A673 (cell line): ENCODE measurements around the gene TET1. TPM values are rescaled to one million over a fixed set of nuclear protein-coding genes. Genes with fewer than 3 reads are reported as not detected.
"Not testable (repeated sequence)": the region's sequence is repeated elsewhere in the genome, so short reads cannot be mapped to it uniquely, and the experiment has no call there.

Experiments
- BruUV-seq: library from RNA; stranded (reverse); fragments of 400-500 nt; replicated peaks from 2 replicates; lab custom pipeline; 2021; lab: Mats Ljungman, UMichigan
- CTCF ChIA-PET: fragments of 300-600 bp; sonication (Branson Sonifier 250); formaldehyde crosslinking; loops from one replicate; lab custom pipeline; 2022; ENCODE audit warnings: antibody characterized with exemption; lab: Charles Lee
- POLR2A ChIA-PET: fragments of 300-600 bp; sonication (Branson Sonifier 250); formaldehyde crosslinking; loops from one replicate; lab custom pipeline; 2022; ENCODE audit warnings: antibody characterized with exemption; ENCODE audit not compliant: low non-redundant PET; lab: Charles Lee
- DNase-seq: peaks from one replicate; pipeline ENCODE4 v3.0.0-alpha.2; 2015; ENCODE audit warnings: low spot score
- H3K27ac ChIP-seq: fragments of 200-600 bp; sonication (generic); 2 replicates; pipeline ENCODE4 v1.5.1; 2016; ENCODE audit warnings: mixed run types, low read depth, mild to moderate bottlenecking, mixed read lengths, antibody characterized with exemption, low read length; ENCODE audit not compliant: poor library complexity, severe bottlenecking
- H3K27me3 ChIP-seq: fragments of 200-600 bp; sonication (generic); replicated peaks from 2 replicates; pipeline ENCODE4 v1.6.1; 2017; ENCODE audit warnings: mixed run types, low read depth, mild to moderate bottlenecking, mixed read lengths, antibody characterized with exemption, low read length; ENCODE audit not compliant: insufficient read depth, poor library complexity
- H3K36me3 ChIP-seq: fragments of 200-600 bp; sonication (generic); 2 replicates; pipeline ENCODE4 v1.6.1; 2016; ENCODE audit warnings: mixed run types, mild to moderate bottlenecking, mixed read lengths, antibody characterized with exemption, low read length; ENCODE audit not compliant: insufficient read depth, poor library complexity, severe bottlenecking
- H3K4me1 ChIP-seq: fragments of 200-600 bp; sonication (generic); 2 replicates; pipeline ENCODE4 v1.6.1; 2017; ENCODE audit warnings: mixed run types, mild to moderate bottlenecking, mixed read lengths, antibody characterized with exemption, low read length; ENCODE audit not compliant: insufficient read depth, poor library complexity, severe bottlenecking
- H3K4me3 ChIP-seq: fragments of 200-600 bp; sonication (generic); 2 replicates; pipeline ENCODE4 v1.5.1; 2016; ENCODE audit warnings: low read depth, mixed run types, mild to moderate bottlenecking, mixed read lengths, low read length; ENCODE audit not compliant: poor library complexity, severe bottlenecking
- H3K9me3 ChIP-seq: fragments of 200-600 bp; sonication (generic); 2 replicates; pipeline ENCODE4 v1.6.1; 2016; ENCODE audit warnings: mixed run types, low read depth, mild to moderate bottlenecking, mixed read lengths, antibody characterized with exemption, low read length; ENCODE audit not compliant: poor library complexity, severe bottlenecking
- EZH2 ChIP-seq: fragments of 200-600 bp; sonication (generic); IDR thresholded peaks from 2 replicates; pipeline ENCODE4 v1.6.1; 2017; ENCODE audit warnings: borderline replicate concordance, low read depth, mild to moderate bottlenecking, mixed read lengths, antibody characterized with exemption, low read length; ENCODE audit not compliant: poor library complexity, severe bottlenecking
- intact Hi-C: fragments of 100-400 bp; cut with micrococcal nuclease; formaldehyde crosslinking; loops from one replicate; pipeline ENCODE4 v1.10.0; 2022; ENCODE audit not compliant: unreplicated experiment
- total RNA-seq: library from RNA; stranded (reverse); gene quantifications from 2 replicates; pipeline ENCODE4 v1.2.3, GENCODE V29; 2021
- TF ChIP-seq, protein P1 (sequence below): fragments of 300-800, 200-600 bp; sonication (generic); conservative IDR thresholded peaks from 2 replicates; pipeline ENCODE4 v1.5.1; 2017; ENCODE audit warnings: low read depth, mild to moderate bottlenecking, antibody characterized with exemption, low read length, moderate library complexity, mixed read lengths

Gene TET1
- total RNA-seq, 1 experiment from 2014 or later, result 15.2 TPM

DNA sequence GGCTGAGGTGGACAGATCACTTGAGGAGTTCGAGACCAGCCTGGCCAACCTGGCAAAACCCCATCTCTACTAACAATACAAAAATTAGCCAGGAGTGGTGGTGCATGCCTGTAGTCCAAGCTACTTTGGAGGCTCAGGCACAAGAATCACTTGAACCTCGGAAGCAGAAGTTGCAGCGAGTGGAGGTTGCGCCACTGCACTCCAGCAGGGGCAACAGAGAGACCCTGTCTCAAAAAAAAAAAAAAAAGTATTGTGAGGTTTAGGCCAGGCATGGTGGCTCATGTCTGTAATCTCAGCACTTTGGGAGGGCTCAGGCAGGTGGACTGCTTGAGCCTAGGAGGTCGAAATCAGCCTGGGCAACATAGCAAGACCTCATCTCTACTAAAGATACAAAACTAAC lies 16.0 kb downstream of the TET1 start:
- H3K27ac ChIP-seq, result no peak overlapping the region
- no peaks in the 10 kb centered on the region for H3K9me3 ChIP-seq
- no peak overlapping the region for H3K4me3 ChIP-seq
- H3K36me3 ChIP-seq, result peaks cover 21% of the 10 kb centered on the region
- BruUV-seq, result no TSS peak
- TF ChIP-seq, protein P1, sequence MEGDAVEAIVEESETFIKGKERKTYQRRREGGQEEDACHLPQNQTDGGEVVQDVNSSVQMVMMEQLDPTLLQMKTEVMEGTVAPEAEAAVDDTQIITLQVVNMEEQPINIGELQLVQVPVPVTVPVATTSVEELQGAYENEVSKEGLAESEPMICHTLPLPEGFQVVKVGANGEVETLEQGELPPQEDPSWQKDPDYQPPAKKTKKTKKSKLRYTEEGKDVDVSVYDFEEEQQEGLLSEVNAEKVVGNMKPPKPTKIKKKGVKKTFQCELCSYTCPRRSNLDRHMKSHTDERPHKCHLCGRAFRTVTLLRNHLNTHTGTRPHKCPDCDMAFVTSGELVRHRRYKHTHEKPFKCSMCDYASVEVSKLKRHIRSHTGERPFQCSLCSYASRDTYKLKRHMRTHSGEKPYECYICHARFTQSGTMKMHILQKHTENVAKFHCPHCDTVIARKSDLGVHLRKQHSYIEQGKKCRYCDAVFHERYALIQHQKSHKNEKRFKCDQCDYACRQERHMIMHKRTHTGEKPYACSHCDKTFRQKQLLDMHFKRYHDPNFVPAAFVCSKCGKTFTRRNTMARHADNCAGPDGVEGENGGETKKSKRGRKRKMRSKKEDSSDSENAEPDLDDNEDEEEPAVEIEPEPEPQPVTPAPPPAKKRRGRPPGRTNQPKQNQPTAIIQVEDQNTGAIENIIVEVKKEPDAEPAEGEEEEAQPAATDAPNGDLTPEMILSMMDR, result no peak
- TF ChIP-seq EZH2, result no peak
- no peaks in the 10 kb centered on the region for H3K27me3 ChIP-seq
- no peak for DNase-seq
- ChIA-PET POLR2A (no interaction called here), CTCF (no interaction called here)
- no peaks in the 10 kb centered on the region for H3K4me1 ChIP-seq
- intact Hi-C loops, result no loop called here

DNA sequence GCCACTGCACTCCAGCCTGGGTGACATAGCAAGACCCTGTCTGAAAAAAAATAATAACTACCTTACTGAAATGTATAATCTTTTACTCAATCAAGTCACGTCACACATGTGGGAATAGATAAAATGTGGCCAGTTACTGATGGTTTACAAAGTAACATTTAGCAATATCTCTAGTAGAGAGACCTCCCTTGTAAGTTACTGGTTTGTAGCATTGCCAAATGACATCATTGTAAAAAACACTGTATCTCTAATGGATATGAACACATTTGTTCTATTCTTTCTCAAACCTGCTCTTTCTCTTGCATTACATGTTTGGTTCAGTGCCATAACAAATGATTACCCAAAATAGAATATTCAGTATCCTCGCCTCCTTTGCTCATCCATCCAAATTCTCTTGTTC lies 18.8 kb downstream of the TET1 start:
- Histone ChIP-seq H3K9me3 (no peaks in the 10 kb centered on the region), H3K27me3 (no peaks in the 10 kb centered on the region), H3K4me1 (no peaks in the 10 kb centered on the region), H3K36me3 (peaks cover 9% of the 10 kb centered on the region), H3K27ac (no peak overlapping the region), H3K4me3 (no peak overlapping the region)
- no TSS peak for BruUV-seq
- POLR2A ChIA-PET, result no interaction called here
- DNase-seq, result no peak
- CTCF ChIA-PET, result no interaction called here
- no peak for TF ChIP-seq EZH2
- TF ChIP-seq, protein P1, result no peak
- intact Hi-C loops, result no loop called here

DNA sequence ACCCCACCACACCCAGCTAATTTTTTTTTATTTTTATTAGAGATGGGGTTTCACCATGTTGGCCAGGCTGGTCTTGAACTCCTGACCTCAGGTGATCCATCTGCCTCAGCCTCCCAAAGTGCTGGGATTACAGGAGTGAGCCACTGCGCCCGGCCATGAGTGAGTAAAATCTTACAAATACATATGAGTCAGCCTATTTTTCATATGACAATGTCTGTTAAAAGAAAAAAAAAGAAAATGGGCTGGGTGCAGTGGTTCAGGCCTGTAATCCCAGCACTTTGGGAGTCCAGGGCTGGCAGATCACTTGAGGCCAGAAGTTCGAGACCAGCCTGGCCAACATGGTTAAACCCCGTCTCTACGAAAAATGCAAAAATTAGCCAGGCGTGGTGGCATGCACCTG lies 24.1 kb downstream of the TET1 start:
- H3K27ac ChIP-seq, BruUV-seq, DNase-seq, H3K4me1 ChIP-seq, H3K9me3 ChIP-seq, H3K36me3 ChIP-seq, H3K4me3 ChIP-seq, CTCF ChIA-PET, POLR2A ChIA-PET, intact Hi-C loops, H3K27me3 ChIP-seq: not testable (repeated sequence)

DNA sequence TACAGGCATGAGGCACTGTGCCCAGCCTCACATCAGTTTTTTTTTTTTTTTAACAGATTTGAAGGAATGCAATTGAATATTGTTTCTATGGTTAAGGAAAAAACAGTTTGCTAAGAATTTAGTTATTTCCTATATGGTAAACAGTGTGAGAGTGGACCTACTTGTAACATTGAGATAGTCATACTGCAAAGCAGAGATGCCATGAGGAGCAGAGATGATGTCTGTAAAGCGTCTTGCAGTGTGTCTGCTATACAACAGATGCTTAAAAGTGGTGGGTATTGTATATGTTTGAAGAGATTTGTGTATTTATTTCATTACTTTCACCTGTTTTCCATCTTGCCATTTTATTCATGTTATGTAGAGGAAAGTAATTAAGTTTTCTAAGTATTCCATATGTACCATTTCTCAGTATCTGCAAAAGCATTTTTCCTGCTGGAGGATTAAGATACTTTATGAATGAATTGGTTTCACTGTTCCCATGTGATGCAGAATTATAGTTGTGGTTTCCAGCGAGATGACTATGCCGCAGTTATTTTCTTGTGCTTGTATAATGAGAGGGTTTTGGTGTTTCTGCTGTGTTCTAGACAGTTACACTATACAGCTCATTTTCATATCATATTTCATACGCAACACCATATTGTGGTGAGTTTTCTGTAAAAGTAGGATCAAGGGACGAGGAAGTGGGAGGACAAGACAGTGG lies 26.6 kb downstream of the TET1 start:
- Histone ChIP-seq H3K36me3 (peaks cover 11% of the 10 kb centered on the region), H3K4me3 (no peak overlapping the region), H3K9me3 (no peaks in the 10 kb centered on the region), H3K27ac (no peak overlapping the region), H3K4me1 (no peaks in the 10 kb centered on the region), H3K27me3 (no peaks in the 10 kb centered on the region)
- intact Hi-C loops, result no loop called here
- DNase-seq, result no peak
- TF ChIP-seq EZH2, result no peak
- BruUV-seq, result TSS peak; percentile 10
- ChIA-PET CTCF (no interaction called here), POLR2A (no interaction called here)
